K562 (cell line): ENCODE results near the gene IBA57. TPM values are rescaled to one million over a fixed set of nuclear protein-coding genes. Genes with fewer than 3 reads are reported as not detected.

Experiments
- ATAC-seq: fragments of 200-7000 bp; cut with Tn5 transposase; 3 replicates; pipeline ENCODE4 v1.9.1; 2020; ENCODE audit warnings: moderate library complexity
- BruUV-seq: library from RNA; stranded (reverse); fragments of 400-500 nt; replicated peaks from 2 replicates; lab custom pipeline; 2021; lab: Mats Ljungman, UMichigan
- CTCF ChIA-PET: fragments of 300-600 bp; formaldehyde crosslinking; extraction: SDS; loops from one replicate; lab custom pipeline; 2021; ENCODE audit warnings: low intra/inter-chr PET ratio; lab: Yijun Ruan, JAX
- POLR2A ChIA-PET: fragments of 300-600, 350-650 bp; sonication (Branson Sonifier 250); formaldehyde crosslinking; extraction: SDS; loops from one replicate; lab custom pipeline; 2021; ENCODE audit warnings: antibody characterized with exemption, inconsistent platforms; lab: Yijun Ruan, JAX
- DNase-seq, 4 experiments: peaks; one replicate each; pipeline versions ENCODE4 v3.0.0 to v3.0.0-alpha.2; 2011 to 2018; ENCODE audit warnings: low spot score in 3 of 4, mixed read lengths in 3 of 4; ENCODE audit errors: extremely low read depth in 1 of 4
- FAIRE-seq: peaks from 2 replicates; lab custom pipeline; 2011; peaks lifted over from hg19 to GRCh38; lab: Jason Lieb, UNC
- H2AFZ ChIP-seq: 2 replicates; pipeline ENCODE4 v1.6.0; 2011; ENCODE audit warnings: low read depth, low read length, control low read depth, inconsistent platforms
- H3K27ac ChIP-seq: fragments of 200-600 bp; 3 replicates; pipeline ENCODE4 v1.8.0; 2011; ENCODE audit warnings: low read depth, mild to moderate bottlenecking, control low read depth, inconsistent platforms, low read length, moderate library complexity, mixed read lengths; ENCODE audit errors: extremely low read depth
- H3K27me3 ChIP-seq, 2 experiments: fragments of 300-600 bp in 1 of 2; 2 replicates in 1 of 2; 3 replicates in 1 of 2; pipeline versions ENCODE4 v1.6.0 to v1.8.0; 2011; ENCODE audit warnings: inconsistent platforms in 2 of 2, low read length in 2 of 2, mild to moderate bottlenecking in 1 of 2, mixed read lengths in 1 of 2, moderate library complexity in 1 of 2; ENCODE audit not compliant: control insufficient read depth in 2 of 2, insufficient read depth in 2 of 2
- H3K36me3 ChIP-seq: fragments of 300-600 bp; 3 replicates; pipeline ENCODE4 v1.8.0; 2011; ENCODE audit warnings: mild to moderate bottlenecking, low read length, inconsistent platforms; ENCODE audit not compliant: control insufficient read depth, insufficient read depth
- H3K4me1 ChIP-seq, 2 experiments: fragments of 200-600 bp in 1 of 2; replicated peaks in 1 of 2; 2 replicates in 1 of 2; 3 replicates in 1 of 2; pipeline versions ENCODE4 v1.5.1 to v1.8.0; 2011; ENCODE audit warnings: inconsistent platforms in 2 of 2, low read length in 2 of 2, mild to moderate bottlenecking in 1 of 2, mixed read lengths in 1 of 2, moderate library complexity in 1 of 2; ENCODE audit not compliant: control insufficient read depth in 2 of 2, insufficient read depth in 2 of 2
- H3K4me2 ChIP-seq: 2 replicates; pipeline ENCODE4 v1.6.1; 2011; ENCODE audit warnings: low read length, control low read depth, inconsistent platforms, mixed read lengths; ENCODE audit not compliant: insufficient read depth
- H3K4me3 ChIP-seq: fragments of 200-600 bp; sonication (generic), shearing (Covaris generic); 2 replicates; pipeline ENCODE4 v1.5.1; 2016; ENCODE audit warnings: control low read depth, inconsistent platforms
- H3K79me2 ChIP-seq: fragments of 200-600 bp; 3 replicates; pipeline ENCODE4 v1.8.0; 2011; ENCODE audit warnings: low read length, inconsistent platforms; ENCODE audit not compliant: control insufficient read depth, insufficient read depth
- H3K9ac ChIP-seq, 2 experiments: 2 replicates each; pipeline versions ENCODE4 v1.6.0 to v1.6.1; 2011; ENCODE audit warnings: low read depth in 2 of 2, low read length in 2 of 2, control low read depth in 1 of 2, inconsistent platforms in 1 of 2, mild to moderate bottlenecking in 1 of 2, mixed read lengths in 1 of 2; ENCODE audit not compliant: insufficient read depth in 1 of 2
- H3K9me1 ChIP-seq: one replicate; pipeline ENCODE4 v1.6.0; 2011; ENCODE audit warnings: inconsistent platforms, mild to moderate bottlenecking, low read length, moderate library complexity; ENCODE audit not compliant: control insufficient read depth, insufficient read depth
- H3K9me3 ChIP-seq: replicated peaks from 2 replicates; pipeline ENCODE4 v1.5.1; 2011; ENCODE audit warnings: low read depth, low read length, inconsistent platforms; ENCODE audit not compliant: control insufficient read depth, insufficient read depth
- H4K20me1 ChIP-seq: replicated peaks from 2 replicates; pipeline ENCODE4 v1.6.1; 2011; ENCODE audit warnings: low read length, inconsistent platforms, mixed read lengths; ENCODE audit not compliant: control insufficient read depth, insufficient read depth
- BRCA1 ChIP-seq, 2 experiments: fragments of 450-650 bp in 1 of 2; sonication (generic) in 1 of 2; formaldehyde crosslinking in 1 of 2; IDR thresholded peaks; 2 replicates each; pipeline versions ENCODE4 v1.5.0 to v1.6.1; 2017 to 2020; ENCODE audit warnings: mild to moderate bottlenecking in 1 of 2, missing genetic modification reagents in 1 of 2
- CHAMP1 ChIP-seq: fragments of 450-650 bp; IDR thresholded peaks from 2 replicates; pipeline ENCODE4 v1.6.1; 2016; ENCODE audit warnings: mild to moderate bottlenecking
- DMBX1 ChIP-seq: fragments of 250-450 bp; sonication (Bioruptor Pico); IDR thresholded peaks from 2 replicates; pipeline ENCODE4 v1.8.0; 2022; ENCODE audit warnings: inconsistent platforms, mild to moderate bottlenecking, moderate library complexity, borderline replicate concordance
- EP300 ChIP-seq: IDR thresholded peaks from 2 replicates; pipeline ENCODE4 v1.6.1; 2012; ENCODE audit warnings: low read length, improper control_type of control experiment
- GABPA ChIP-seq: fragments of 200-800 bp; sonication (Bioruptor generic); conservative IDR thresholded peaks from 2 replicates; pipeline ENCODE4 v1.6.1; 2016; ENCODE audit warnings: low read depth, missing genetic modification characterization, missing compliant biosample characterization
- HNRNPLL ChIP-seq: fragments of 200-400 bp; formaldehyde crosslinking; IDR thresholded peaks from 2 replicates; pipeline ENCODE4 v1.6.1; 2017; ENCODE audit warnings: low read length, low read depth, mild to moderate bottlenecking; ENCODE audit not compliant: poor library complexity, severe bottlenecking
- MAX ChIP-seq: sonication (generic); formaldehyde crosslinking; IDR thresholded peaks from 2 replicates; pipeline ENCODE4 v1.9.0; 2022; ENCODE audit warnings: mild to moderate bottlenecking, missing genetic modification reagents
- NFIC ChIP-seq: fragments of 450-650 bp; IDR thresholded peaks from 2 replicates; pipeline ENCODE4 v1.6.1; 2017; ENCODE audit warnings: mild to moderate bottlenecking, inconsistent platforms
- TBL1XR1 ChIP-seq, 2 experiments: IDR thresholded peaks; 2 replicates each; pipeline ENCODE4 v1.6.1; 2012; ENCODE audit warnings: improper control_type of control experiment in 2 of 2, low read length in 2 of 2, mild to moderate bottlenecking in 1 of 2
- ZNF23 ChIP-seq: fragments of 250-450 bp; sonication (Bioruptor Pico); IDR thresholded peaks from 2 replicates; pipeline ENCODE4 v1.4.0; 2020; ENCODE audit warnings: mild to moderate bottlenecking
- ZNF232 ChIP-seq: sonication (generic); formaldehyde crosslinking; IDR thresholded peaks from 2 replicates; pipeline ENCODE4 v1.8.0; 2022; ENCODE audit warnings: mild to moderate bottlenecking, missing genetic modification reagents
- ZNF280B ChIP-seq: fragments of 250-450 bp; sonication (Bioruptor Pico); IDR thresholded peaks from 2 replicates; pipeline ENCODE4 v1.5.1; 2021; ENCODE audit warnings: mild to moderate bottlenecking
- ZNF511 ChIP-seq: sonication (generic); formaldehyde crosslinking; IDR thresholded peaks from 2 replicates; pipeline ENCODE4 v1.8.0; 2022; ENCODE audit warnings: mild to moderate bottlenecking, missing genetic modification reagents
- ZNF644 ChIP-seq: fragments of 200-800 bp; sonication (Bioruptor generic); IDR thresholded peaks from 2 replicates; pipeline ENCODE4 v1.6.1; 2016; ENCODE audit warnings: low read depth, missing genetic modification characterization, missing compliant biosample characterization
- WGBS: fragments of 100-300 bp; shearing (Covaris generic); methylation state at CpG from one replicate; pipeline ENCODE4 v1.1.6; 2016; ENCODE audit warnings: low coverage, mixed read lengths; ENCODE audit not compliant: insufficient coverage; ENCODE audit errors: missing lambda C conversion rate; 5-methylcytosine and 5-hydroxymethylcytosine counted together
- in situ Hi-C: fragments of 300-500 bp; cut with MboI; formaldehyde crosslinking; loops from 4 replicates; pipeline ENCODE4 v1.15.0; 2018; ENCODE audit warnings: inconsistent platforms, mixed read lengths
- intact Hi-C: fragments of 100-400 bp; cut with micrococcal nuclease; formaldehyde crosslinking; loops from 2 replicates; pipeline ENCODE4 v1.14.2; 2022
- polyA plus RNA-seq, 8 experiments: library from polyadenylated mRNA; depleted of rRNA in 4 of 8; stranded (reverse) in 5 of 8; unstranded in 3 of 8; fragments of >200 nt; fragmentation: Nextera tagmentation in 2 of 8; fragmentation: Illumina TruSeq in 1 of 8; extraction: Ambion mirVana in 2 of 8; extraction: Trizol in 1 of 8; gene quantifications; 2 replicates each; pipeline versions ENCODE4 v1.2.1 to v1.2.3, GENCODE V29; 2011 to 2014; ENCODE audit warnings: inconsistent platforms in 1 of 8, missing spikeins in 1 of 8
- total RNA-seq, 7 experiments: library from RNA; depleted of rRNA in 6 of 7; stranded (reverse); fragments of >200 nt in 6 of 7; fragmentation: Illumina TruSeq in 2 of 7; extraction: Trizol in 2 of 7; gene quantifications; 2 replicates each; pipeline versions ENCODE4 v1.2.1 to v1.2.3, GENCODE V29; 2011 to 2021; ENCODE audit warnings: low replicate concordance in 1 of 7

Gene IBA57
- total and polyA plus RNA-seq, 9 of the 15 experiments (the other 6 are each of a cell fraction or from before 2014, with no cell fraction given) = 0.77 to 15.5 (median 2.7) TPM

- FAIRE-seq = no peak
- POLR2A ChIA-PET = interaction anchor here (1.1 to 6.0 kb wide), 8 partner anchors 8 to 57 kb away, joined by 3 to 47 read pairs (median 7); partner anchors contain the start of genes GJC2 and IBA57
- TF ChIP-seq ZNF232 (CRISPR knock-in tag) (no peak), ZNF280B (CRISPR knock-in tag) (no peak), CHAMP1 (no peak), MAX (CRISPR knock-in tag) (peak; percentile 86), GABPA (tag) (no peak), NFIC (peak; percentile 83), TBL1XR1 (IDR thresholded peaks at IDR 0.05; ENCODE audit: low read length in 2 of 2) (peak in 1 of 2 experiments; percentile 27; a peak in 1 of 4 replicates), DMBX1 (CRISPR knock-in tag) (0 out of 2 replicates have a peak, but pooled peaks have one; percentile 2), ZNF23 (CRISPR knock-in tag) (no peak), EP300 (no peak), HNRNPLL (no peak), ZNF644 (no peak), BRCA1 (IDR thresholded peaks at IDR 0.05) (no peak), BRCA1 (CRISPR knock-in tag; IDR thresholded peaks at IDR 0.05) (0 out of 2 replicates have a peak, but pooled peaks have one; percentile 41), ZNF511 (CRISPR knock-in tag) (peak; percentile 78; the same call in 1 of the 2 replicates)
Observed at GRCh38 chr1:228141226-228142044, 24.2 kb upstream of the IBA57 start.

More at GRCh38 chr1:228141226-228142044, 24.2 kb upstream of the IBA57 start:
- Histone ChIP-seq H3K36me3 (peaks cover 31% of the 10 kb centered on the region; the same call in 2 of the 3 replicates), H2AFZ (no peak overlapping the region), H3K9me1 (peaks cover 24% of the 10 kb centered on the region), H4K20me1 (peaks cover 57% of the 10 kb centered on the region), H3K4me3 (peak overlapping the region; percentile 92), H3K79me2 (peaks cover 64% of the 10 kb centered on the region), H3K4me1 (peaks cover 58 to 75% of the 10 kb centered on the region in 2 experiments), H3K4me2 (peak overlapping the region; percentile 92), H3K9ac (peak overlapping the region; percentile 90 to 98), H3K27me3 (no peaks in the 10 kb centered on the region), H3K27ac (peak overlapping the region; percentile 96), H3K9me3 (no peaks in the 10 kb centered on the region)
- no TSS peak for BruUV-seq
- CTCF ChIA-PET = interaction anchor here (0.7 kb wide), 1 partner anchor 24 kb away, joined by 4 read pairs; no protein-coding TSS in a partner anchor
- intact Hi-C loops (loop anchor here (2.0 kb wide), 1 partner anchor 57 kb away; no protein-coding TSS in a partner anchor), in situ Hi-C loops (no loop called here)
- ATAC-seq = no peak
- WGBS = 10% methylated on average over 27 of the region's 27 CpGs
- DNase-seq = peak in 2 of 4 experiments; percentile 53 to 79
